ENCODE results near the gene TAF1.
"Not testable (repeated sequence)": the region's sequence is repeated elsewhere in the genome, so short reads cannot be mapped to it uniquely, and the experiment has no call there.

The TAF1 gene, protein sequence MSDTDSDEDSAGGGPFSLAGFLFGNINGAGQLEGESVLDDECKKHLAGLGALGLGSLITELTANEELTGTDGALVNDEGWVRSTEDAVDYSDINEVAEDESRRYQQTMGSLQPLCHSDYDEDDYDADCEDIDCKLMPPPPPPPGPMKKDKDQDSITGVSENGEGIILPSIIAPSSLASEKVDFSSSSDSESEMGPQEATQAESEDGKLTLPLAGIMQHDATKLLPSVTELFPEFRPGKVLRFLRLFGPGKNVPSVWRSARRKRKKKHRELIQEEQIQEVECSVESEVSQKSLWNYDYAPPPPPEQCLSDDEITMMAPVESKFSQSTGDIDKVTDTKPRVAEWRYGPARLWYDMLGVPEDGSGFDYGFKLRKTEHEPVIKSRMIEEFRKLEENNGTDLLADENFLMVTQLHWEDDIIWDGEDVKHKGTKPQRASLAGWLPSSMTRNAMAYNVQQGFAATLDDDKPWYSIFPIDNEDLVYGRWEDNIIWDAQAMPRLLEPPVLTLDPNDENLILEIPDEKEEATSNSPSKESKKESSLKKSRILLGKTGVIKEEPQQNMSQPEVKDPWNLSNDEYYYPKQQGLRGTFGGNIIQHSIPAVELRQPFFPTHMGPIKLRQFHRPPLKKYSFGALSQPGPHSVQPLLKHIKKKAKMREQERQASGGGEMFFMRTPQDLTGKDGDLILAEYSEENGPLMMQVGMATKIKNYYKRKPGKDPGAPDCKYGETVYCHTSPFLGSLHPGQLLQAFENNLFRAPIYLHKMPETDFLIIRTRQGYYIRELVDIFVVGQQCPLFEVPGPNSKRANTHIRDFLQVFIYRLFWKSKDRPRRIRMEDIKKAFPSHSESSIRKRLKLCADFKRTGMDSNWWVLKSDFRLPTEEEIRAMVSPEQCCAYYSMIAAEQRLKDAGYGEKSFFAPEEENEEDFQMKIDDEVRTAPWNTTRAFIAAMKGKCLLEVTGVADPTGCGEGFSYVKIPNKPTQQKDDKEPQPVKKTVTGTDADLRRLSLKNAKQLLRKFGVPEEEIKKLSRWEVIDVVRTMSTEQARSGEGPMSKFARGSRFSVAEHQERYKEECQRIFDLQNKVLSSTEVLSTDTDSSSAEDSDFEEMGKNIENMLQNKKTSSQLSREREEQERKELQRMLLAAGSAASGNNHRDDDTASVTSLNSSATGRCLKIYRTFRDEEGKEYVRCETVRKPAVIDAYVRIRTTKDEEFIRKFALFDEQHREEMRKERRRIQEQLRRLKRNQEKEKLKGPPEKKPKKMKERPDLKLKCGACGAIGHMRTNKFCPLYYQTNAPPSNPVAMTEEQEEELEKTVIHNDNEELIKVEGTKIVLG (N-terminal part only)
- long read RNA-seq, full-length matches to known transcripts, result 1 of 42 reads
- long read RNA-seq, partial matches to known transcripts, result 35 of 42 reads
- long read RNA-seq, other reads (novel, unspliced or antisense), result 6 of 42 reads

DNA sequence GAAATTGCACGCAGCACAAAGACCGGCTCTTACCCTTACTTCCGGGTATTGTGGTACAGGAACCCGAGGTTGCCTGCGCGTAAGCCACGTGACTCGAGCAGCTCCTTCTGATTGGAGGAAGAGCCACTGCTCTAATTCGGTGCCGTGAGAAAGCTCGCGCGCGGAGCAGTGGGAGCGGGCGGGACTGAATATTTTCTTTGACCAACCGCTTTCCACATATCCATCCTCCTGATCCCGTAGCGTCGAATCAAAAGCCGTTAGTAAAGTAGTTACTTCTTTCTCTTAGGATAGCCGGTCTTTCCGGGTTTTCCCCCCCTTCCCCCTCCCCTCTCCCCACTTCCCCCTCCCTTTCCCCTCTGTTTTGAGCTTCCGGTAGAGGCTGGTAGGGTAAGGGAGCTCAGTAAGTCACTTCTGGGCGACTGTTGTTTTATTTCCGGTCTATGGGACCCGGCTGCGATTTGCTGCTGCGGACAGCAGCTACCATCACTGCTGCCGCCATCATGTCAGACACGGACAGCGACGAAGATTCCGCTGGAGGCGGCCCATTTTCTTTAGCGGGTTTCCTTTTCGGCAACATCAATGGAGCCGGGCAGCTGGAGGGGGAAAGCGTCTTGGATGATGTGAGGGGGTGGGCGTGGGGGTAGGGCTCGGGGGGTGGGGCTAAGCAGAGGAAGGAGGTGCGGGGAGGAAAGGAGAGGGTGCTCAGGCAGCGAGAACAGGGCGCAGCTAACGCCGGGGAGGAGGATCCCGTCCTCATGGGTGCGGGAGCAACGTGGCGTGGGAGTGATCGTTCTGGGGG is at the start of gene TAF1:
TAF1 (plus strand) TSS at position 483 of the 799 bp plus-strand sequence; CDS start at position 501, 18 bp downstream.
- DNase-seq (ENCODE audit: low read depth in 1 of 2, low spot score in 1 of 2), result peak; percentile 91 to 96
- no peak; the same call in 1 of the 2 replicates for TF ChIP-seq GABPA (IDR thresholded peaks at IDR 0.05; ENCODE audit: low read depth)
- TF ChIP-seq SPI1 (IDR thresholded peaks at IDR 0.05; ENCODE audit: borderline replicate concordance, low read depth), result no peak
- TF ChIP-seq, protein P1, sequence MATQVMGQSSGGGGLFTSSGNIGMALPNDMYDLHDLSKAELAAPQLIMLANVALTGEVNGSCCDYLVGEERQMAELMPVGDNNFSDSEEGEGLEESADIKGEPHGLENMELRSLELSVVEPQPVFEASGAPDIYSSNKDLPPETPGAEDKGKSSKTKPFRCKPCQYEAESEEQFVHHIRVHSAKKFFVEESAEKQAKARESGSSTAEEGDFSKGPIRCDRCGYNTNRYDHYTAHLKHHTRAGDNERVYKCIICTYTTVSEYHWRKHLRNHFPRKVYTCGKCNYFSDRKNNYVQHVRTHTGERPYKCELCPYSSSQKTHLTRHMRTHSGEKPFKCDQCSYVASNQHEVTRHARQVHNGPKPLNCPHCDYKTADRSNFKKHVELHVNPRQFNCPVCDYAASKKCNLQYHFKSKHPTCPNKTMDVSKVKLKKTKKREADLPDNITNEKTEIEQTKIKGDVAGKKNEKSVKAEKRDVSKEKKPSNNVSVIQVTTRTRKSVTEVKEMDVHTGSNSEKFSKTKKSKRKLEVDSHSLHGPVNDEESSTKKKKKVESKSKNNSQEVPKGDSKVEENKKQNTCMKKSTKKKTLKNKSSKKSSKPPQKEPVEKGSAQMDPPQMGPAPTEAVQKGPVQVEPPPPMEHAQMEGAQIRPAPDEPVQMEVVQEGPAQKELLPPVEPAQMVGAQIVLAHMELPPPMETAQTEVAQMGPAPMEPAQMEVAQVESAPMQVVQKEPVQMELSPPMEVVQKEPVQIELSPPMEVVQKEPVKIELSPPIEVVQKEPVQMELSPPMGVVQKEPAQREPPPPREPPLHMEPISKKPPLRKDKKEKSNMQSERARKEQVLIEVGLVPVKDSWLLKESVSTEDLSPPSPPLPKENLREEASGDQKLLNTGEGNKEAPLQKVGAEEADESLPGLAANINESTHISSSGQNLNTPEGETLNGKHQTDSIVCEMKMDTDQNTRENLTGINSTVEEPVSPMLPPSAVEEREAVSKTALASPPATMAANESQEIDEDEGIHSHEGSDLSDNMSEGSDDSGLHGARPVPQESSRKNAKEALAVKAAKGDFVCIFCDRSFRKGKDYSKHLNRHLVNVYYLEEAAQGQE (IDR thresholded peaks at IDR 0.05; ENCODE audit: insufficient replicate concordance, low read depth), result no peak
- TF ChIP-seq POLR2AphosphoS5 (IDR thresholded peaks at IDR 0.05; ENCODE audit: low read depth), result peak; percentile 72; the same call in 1 of the 2 replicates
- no peaks in the 10 kb centered on the region for H3K27me3 ChIP-seq (ENCODE audit: insufficient read depth, poor library complexity, severe bottlenecking)
- peak within 1 kb of the TSS; percentile 92 for H3K27ac ChIP-seq (replicated peaks)
- peak within 1 kb of the TSS; percentile 76 for H3K4me3 ChIP-seq (replicated peaks; ENCODE audit: insufficient read depth, low read length)

DNA sequence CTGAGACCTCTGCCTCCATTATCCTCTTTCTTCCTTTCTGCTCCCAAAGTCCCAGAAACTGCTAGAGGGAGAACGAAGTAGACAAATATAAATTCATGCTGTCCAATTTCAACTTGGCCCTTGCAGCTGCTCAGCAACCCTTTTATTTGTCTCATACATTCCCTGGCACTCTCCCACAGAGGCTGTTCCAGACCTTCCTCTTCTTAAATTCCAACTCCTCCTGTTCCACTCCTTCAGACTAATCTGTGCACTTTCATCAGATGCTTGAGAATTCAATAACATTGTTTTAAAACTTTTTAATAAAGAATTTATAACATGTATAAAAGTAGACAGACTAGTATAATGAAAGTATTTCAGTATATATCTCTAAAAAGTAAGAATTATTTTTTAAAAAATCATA is 49.2 kb upstream of the TAF1 start:
- not testable (repeated sequence) for H3K27ac ChIP-seq (replicated peaks); H3K27me3 ChIP-seq (ENCODE audit: insufficient read depth, poor library complexity, severe bottlenecking); H3K4me3 ChIP-seq (replicated peaks; ENCODE audit: insufficient read depth, low read length); DNase-seq (ENCODE audit: low read depth in 1 of 2, low spot score in 1 of 2)

DNA sequence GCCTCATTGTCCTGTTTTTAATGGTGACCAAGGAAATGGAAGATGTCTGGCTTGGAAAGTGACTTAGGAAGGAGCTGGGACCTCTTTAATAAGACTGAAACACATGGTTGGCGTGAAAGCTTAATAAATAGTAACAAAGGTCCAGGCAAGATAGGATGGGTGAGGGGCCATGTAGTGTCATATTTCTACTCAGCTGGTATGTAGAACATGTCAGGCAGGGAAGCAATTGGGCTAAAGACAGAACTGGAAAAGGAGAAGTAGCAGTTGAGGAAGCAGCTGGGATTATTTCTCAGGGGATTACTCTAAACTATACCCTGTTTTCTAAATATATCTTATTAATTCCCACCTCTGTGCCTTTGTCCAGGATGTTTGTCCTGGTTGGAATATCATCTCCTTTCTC is 46.0 kb upstream of the TAF1 start:
- Histone ChIP-seq H3K27ac (replicated peaks) (no peak overlapping the region), H3K4me3 (replicated peaks; ENCODE audit: insufficient read depth, low read length) (no peak overlapping the region), H3K27me3 (ENCODE audit: insufficient read depth, poor library complexity, severe bottlenecking) (no peaks in the 10 kb centered on the region)
- DNase-seq (ENCODE audit: low read depth in 1 of 2, low spot score in 1 of 2), result peak in 1 of 2 experiments; percentile 5
- TF ChIP-seq, protein P1 (IDR thresholded peaks at IDR 0.05; ENCODE audit: insufficient replicate concordance, low read depth), result no peak
- TF ChIP-seq SPI1 (IDR thresholded peaks at IDR 0.05; ENCODE audit: borderline replicate concordance, low read depth), result peak; percentile 43; the same call in 1 of the 2 replicates
- no peak for TF ChIP-seq POLR2AphosphoS5 (IDR thresholded peaks at IDR 0.05; ENCODE audit: low read depth)

DNA sequence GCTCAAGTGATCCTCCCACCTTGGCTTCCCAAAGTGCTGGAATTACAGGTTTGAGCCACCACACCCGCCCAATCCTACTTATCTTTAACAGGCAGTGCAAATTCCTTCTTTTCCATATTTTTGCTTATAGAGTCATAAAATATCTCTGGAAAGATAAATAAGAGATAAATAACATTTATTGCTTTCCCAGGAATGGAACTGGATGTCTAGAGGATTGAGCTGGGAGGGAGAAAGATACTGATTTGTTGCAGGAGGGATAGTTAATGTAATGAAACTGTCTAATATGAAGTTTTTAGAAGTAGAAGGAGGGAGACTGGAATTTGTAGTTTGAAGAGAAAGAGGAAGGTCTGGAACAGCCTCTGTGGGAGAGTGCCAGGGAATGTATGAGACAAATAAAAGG is 44.4 kb upstream of the TAF1 start:
- TF ChIP-seq, protein P2, sequence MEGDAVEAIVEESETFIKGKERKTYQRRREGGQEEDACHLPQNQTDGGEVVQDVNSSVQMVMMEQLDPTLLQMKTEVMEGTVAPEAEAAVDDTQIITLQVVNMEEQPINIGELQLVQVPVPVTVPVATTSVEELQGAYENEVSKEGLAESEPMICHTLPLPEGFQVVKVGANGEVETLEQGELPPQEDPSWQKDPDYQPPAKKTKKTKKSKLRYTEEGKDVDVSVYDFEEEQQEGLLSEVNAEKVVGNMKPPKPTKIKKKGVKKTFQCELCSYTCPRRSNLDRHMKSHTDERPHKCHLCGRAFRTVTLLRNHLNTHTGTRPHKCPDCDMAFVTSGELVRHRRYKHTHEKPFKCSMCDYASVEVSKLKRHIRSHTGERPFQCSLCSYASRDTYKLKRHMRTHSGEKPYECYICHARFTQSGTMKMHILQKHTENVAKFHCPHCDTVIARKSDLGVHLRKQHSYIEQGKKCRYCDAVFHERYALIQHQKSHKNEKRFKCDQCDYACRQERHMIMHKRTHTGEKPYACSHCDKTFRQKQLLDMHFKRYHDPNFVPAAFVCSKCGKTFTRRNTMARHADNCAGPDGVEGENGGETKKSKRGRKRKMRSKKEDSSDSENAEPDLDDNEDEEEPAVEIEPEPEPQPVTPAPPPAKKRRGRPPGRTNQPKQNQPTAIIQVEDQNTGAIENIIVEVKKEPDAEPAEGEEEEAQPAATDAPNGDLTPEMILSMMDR (IDR thresholded peaks at IDR 0.05; ENCODE audit: insufficient read depth, low read length), result no peak
- TF ChIP-seq SPI1 (IDR thresholded peaks at IDR 0.05; ENCODE audit: borderline replicate concordance, low read depth) (no peak), POLR2AphosphoS5 (IDR thresholded peaks at IDR 0.05; ENCODE audit: low read depth) (no peak), GABPA (IDR thresholded peaks at IDR 0.05; ENCODE audit: low read depth) (no peak)
- TF ChIP-seq, protein P1 (IDR thresholded peaks at IDR 0.05; ENCODE audit: insufficient replicate concordance, low read depth), result no peak
- Histone ChIP-seq H3K27ac (replicated peaks) (no peak overlapping the region), H3K4me3 (replicated peaks; ENCODE audit: insufficient read depth, low read length) (no peak overlapping the region), H3K27me3 (ENCODE audit: insufficient read depth, poor library complexity, severe bottlenecking) (no peaks in the 10 kb centered on the region)
- DNase-seq (ENCODE audit: low read depth in 1 of 2, low spot score in 1 of 2), result no peak

DNA sequence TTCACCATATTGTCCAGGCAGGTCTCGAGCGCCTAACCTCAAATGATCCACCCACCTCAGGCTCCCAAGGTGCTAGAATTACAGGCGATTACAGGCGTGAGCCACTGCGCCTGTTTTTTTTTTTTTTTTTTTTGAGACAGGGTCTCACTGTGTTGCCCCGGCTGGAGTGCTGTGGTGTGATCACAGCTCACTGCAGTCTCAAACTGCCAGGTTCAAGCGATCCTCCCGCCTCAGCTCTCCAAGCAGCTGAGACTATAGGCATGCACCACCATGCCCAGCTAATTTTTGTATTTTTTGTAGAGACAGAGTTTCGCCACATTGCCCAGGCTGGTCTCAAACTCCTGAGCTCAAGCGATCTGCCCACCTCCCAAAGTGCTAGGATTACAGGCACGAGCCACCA is 41.7 kb upstream of the TAF1 start:
- not testable (repeated sequence) for H3K4me3 ChIP-seq (replicated peaks; ENCODE audit: insufficient read depth, low read length); H3K27me3 ChIP-seq (ENCODE audit: insufficient read depth, poor library complexity, severe bottlenecking); DNase-seq (ENCODE audit: low read depth in 1 of 2, low spot score in 1 of 2); H3K27ac ChIP-seq (replicated peaks)
